ENCODE data around the gene CD99.

GRCh38 chrX:2714551-2714950 lies 23.5 kb downstream of the CD99 start:
- TF ChIP-seq CTCF (IDR thresholded peaks at IDR 0.05) (no peak), POLR2AphosphoS5 (IDR thresholded peaks at IDR 0.05; ENCODE audit: insufficient read depth in 1 of 2, low read depth in 1 of 2) (no peak), POLR2A (IDR thresholded peaks at IDR 0.05) (no peak)

Measured in vagina (tissue), 2 donors.